ENCODE measurements around the gene ATP5F1D. TPM values are rescaled to one million over a fixed set of nuclear protein-coding genes. Genes with fewer than 3 reads are reported as not detected.

ATP5F1D gene
- total and polyA plus RNA-seq, 2 of the 13 experiments (the other 11 are each of a cell fraction or from before 2014, with no cell fraction given), result 39.4 to 78.7 TPM

DNA sequence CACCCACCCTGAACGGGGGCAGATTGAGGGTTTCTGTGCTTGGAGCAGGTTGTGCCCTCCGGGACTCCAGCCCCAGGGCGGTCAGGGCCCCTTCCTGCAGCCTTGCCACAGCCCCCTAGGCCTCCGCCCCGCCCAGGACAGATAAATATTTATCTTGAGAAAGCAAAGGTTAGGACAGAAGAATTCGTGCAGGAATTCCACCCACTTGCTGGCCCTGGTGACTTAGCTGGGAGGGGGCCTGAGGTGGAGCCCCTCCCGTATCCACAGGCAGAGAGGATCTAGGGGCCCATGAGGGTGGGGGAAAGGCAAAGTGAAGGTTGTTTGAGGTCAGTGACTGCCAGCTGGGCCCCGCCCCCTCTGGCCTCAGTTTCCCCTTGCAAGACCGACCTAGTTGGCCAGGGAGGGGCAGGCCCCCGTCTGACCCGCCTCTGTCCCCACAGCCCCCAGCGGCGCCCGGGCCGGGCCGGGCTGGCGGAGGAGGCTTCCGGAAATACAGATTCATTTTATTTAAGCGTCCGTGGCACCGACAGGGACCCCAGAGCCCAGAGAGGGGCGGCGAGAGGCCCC lies 12.0 kb downstream of the ATP5F1D start:
- Histone ChIP-seq H3K9me3 (ENCODE audit: low read length) (no peaks in the 10 kb centered on the region), H3K36me3 (replicated peaks in 1 of 2; ENCODE audit: control insufficient read depth in 1 of 2, insufficient read depth in 2 of 2, low read length in 2 of 2) (peaks cover 20 to 48% of the 10 kb centered on the region in 2 experiments), H3K79me2 (ENCODE audit: insufficient read depth, low read length) (peaks cover 35% of the 10 kb centered on the region), H3K27ac (ENCODE audit: extremely low read length, insufficient read depth, low read length) (peak overlapping the region; percentile 94), H4K20me1 (ENCODE audit: insufficient read depth, low read length) (peaks cover 60% of the 10 kb centered on the region; the same call in 1 of the 2 replicates), H3K27me3 (ENCODE audit: control insufficient read depth in 1 of 2, insufficient read depth in 2 of 2, low read length in 2 of 2) (no peaks in the 10 kb centered on the region; a peak in 1 of 5 replicates), H2AFZ (ENCODE audit: low read length) (no peak overlapping the region), H3K4me1 (ENCODE audit: insufficient read depth, low read length) (peaks cover 53% of the 10 kb centered on the region), H3K4me3 (replicated peaks in 1 of 3; ENCODE audit: insufficient read depth in 1 of 3, low read depth in 2 of 3, low read length in 3 of 3) (peak overlapping the region; percentile 86 to 90 (median 88); a peak in 3 of 6 replicates), H3K4me2 (ENCODE audit: low read depth, low read length) (peak overlapping the region; percentile 87), H3K9ac (ENCODE audit: insufficient read depth, low read depth, low read length) (peak overlapping the region; percentile 92)
- BruUV-seq (replicated peaks), result no TSS peak
- DNase-seq (ENCODE audit: low spot score) (peak; percentile 85), FAIRE-seq (peak; percentile 77), ATAC-seq (peak; percentile 34)
- POLR2A ChIA-PET, result interaction anchor here (0.9 to 13.7 kb wide), 10 partner anchors 9 to 155 kb away, joined by 3 to 668 read pairs (median 6); partner anchors contain the start of genes ATP5F1D, CIRBP, EFNA2 and FAM174C
- CTCF ChIA-PET (ENCODE audit: low intra/inter-chr PET ratio, low total read pairs), result no interaction called here
- WGBS (ENCODE audit: low lambda C conversion rate), result 40% methylated on average over 15 of the region's 23 CpGs
- intact Hi-C loops (cut with micrococcal nuclease; ENCODE audit: unreplicated experiment), result no loop called here
- in situ Hi-C loops (cut with HindIII; ENCODE audit: extremely low pct_ligation_motif_present, low pct_unique_long_range_greater_than_20kb), result no loop called here
- TF ChIP-seq CBX2 (IDR thresholded peaks at IDR 0.05; ENCODE audit: low read depth, low read length), result no peak
- no peak for TF ChIP-seq CBX2 (CRISPR knock-in tag; IDR thresholded peaks at IDR 0.05; ENCODE audit: low read depth)
- TF ChIP-seq, protein P1, sequence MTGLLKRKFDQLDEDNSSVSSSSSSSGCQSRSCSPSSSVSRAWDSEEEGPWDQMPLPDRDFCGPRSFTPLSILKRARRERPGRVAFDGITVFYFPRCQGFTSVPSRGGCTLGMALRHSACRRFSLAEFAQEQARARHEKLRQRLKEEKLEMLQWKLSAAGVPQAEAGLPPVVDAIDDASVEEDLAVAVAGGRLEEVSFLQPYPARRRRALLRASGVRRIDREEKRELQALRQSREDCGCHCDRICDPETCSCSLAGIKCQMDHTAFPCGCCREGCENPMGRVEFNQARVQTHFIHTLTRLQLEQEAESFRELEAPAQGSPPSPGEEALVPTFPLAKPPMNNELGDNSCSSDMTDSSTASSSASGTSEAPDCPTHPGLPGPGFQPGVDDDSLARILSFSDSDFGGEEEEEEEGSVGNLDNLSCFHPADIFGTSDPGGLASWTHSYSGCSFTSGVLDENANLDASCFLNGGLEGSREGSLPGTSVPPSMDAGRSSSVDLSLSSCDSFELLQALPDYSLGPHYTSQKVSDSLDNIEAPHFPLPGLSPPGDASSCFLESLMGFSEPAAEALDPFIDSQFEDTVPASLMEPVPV (CRISPR knock-in tag; IDR thresholded peaks at IDR 0.05), result peak; percentile 72; the same call in 1 of the 2 replicates
- TF ChIP-seq RBM39 (IDR thresholded peaks at IDR 0.05; ENCODE audit: low read depth, low read length, poor library complexity, severe bottlenecking), result peak; percentile 31
- TF ChIP-seq, protein P2, sequence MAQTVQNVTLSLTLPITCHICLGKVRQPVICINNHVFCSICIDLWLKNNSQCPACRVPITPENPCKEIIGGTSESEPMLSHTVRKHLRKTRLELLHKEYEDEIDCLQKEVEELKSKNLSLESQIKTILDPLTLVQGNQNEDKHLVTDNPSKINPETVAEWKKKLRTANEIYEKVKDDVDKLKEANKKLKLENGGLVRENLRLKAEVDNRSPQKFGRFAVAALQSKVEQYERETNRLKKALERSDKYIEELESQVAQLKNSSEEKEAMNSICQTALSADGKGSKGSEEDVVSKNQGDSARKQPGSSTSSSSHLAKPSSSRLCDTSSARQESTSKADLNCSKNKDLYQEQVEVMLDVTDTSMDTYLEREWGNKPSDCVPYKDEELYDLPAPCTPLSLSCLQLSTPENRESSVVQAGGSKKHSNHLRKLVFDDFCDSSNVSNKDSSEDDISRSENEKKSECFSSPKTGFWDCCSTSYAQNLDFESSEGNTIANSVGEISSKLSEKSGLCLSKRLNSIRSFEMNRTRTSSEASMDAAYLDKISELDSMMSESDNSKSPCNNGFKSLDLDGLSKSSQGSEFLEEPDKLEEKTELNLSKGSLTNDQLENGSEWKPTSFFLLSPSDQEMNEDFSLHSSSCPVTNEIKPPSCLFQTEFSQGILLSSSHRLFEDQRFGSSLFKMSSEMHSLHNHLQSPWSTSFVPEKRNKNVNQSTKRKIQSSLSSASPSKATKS (CRISPR knock-in tag; IDR thresholded peaks at IDR 0.05), result no peak
- TF ChIP-seq SKI (IDR thresholded peaks at IDR 0.05; ENCODE audit: partially characterized antibody), result peak; percentile 49
- TF ChIP-seq, protein P3, sequence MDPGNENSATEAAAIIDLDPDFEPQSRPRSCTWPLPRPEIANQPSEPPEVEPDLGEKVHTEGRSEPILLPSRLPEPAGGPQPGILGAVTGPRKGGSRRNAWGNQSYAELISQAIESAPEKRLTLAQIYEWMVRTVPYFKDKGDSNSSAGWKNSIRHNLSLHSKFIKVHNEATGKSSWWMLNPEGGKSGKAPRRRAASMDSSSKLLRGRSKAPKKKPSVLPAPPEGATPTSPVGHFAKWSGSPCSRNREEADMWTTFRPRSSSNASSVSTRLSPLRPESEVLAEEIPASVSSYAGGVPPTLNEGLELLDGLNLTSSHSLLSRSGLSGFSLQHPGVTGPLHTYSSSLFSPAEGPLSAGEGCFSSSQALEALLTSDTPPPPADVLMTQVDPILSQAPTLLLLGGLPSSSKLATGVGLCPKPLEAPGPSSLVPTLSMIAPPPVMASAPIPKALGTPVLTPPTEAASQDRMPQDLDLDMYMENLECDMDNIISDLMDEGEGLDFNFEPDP (CRISPR knock-in tag; conservative IDR thresholded peaks at IDR 0.05), result 0 out of 2 replicates have a peak, but pooled peaks have one; percentile 80
- TF ChIP-seq, protein P4, sequence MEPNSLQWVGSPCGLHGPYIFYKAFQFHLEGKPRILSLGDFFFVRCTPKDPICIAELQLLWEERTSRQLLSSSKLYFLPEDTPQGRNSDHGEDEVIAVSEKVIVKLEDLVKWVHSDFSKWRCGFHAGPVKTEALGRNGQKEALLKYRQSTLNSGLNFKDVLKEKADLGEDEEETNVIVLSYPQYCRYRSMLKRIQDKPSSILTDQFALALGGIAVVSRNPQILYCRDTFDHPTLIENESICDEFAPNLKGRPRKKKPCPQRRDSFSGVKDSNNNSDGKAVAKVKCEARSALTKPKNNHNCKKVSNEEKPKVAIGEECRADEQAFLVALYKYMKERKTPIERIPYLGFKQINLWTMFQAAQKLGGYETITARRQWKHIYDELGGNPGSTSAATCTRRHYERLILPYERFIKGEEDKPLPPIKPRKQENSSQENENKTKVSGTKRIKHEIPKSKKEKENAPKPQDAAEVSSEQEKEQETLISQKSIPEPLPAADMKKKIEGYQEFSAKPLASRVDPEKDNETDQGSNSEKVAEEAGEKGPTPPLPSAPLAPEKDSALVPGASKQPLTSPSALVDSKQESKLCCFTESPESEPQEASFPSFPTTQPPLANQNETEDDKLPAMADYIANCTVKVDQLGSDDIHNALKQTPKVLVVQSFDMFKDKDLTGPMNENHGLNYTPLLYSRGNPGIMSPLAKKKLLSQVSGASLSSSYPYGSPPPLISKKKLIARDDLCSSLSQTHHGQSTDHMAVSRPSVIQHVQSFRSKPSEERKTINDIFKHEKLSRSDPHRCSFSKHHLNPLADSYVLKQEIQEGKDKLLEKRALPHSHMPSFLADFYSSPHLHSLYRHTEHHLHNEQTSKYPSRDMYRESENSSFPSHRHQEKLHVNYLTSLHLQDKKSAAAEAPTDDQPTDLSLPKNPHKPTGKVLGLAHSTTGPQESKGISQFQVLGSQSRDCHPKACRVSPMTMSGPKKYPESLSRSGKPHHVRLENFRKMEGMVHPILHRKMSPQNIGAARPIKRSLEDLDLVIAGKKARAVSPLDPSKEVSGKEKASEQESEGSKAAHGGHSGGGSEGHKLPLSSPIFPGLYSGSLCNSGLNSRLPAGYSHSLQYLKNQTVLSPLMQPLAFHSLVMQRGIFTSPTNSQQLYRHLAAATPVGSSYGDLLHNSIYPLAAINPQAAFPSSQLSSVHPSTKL (CRISPR knock-in tag; IDR thresholded peaks at IDR 0.05), result peak; percentile 77
- TF ChIP-seq GATA4 (IDR thresholded peaks at IDR 0.05; ENCODE audit: borderline replicate concordance, low read depth), result peak; percentile 18; the same call in 1 of the 2 replicates
- TF ChIP-seq LCORL (IDR thresholded peaks at IDR 0.05), result no peak
- peak; percentile 68 for TF ChIP-seq LCORL (CRISPR knock-in tag; IDR thresholded peaks at IDR 0.05)
- peak; percentile 26; the same call in 1 of the 2 replicates for TF ChIP-seq FOXK1 (CRISPR knock-in tag; IDR thresholded peaks at IDR 0.05; ENCODE audit: borderline replicate concordance, low read depth)
- peak; percentile 41; the same call in 1 of the 2 replicates for TF ChIP-seq PPARG (CRISPR knock-in tag; conservative IDR thresholded peaks at IDR 0.05)
- peak; percentile 90 for TF ChIP-seq RARA (CRISPR knock-in tag; IDR thresholded peaks at IDR 0.05)
- no peak for TF ChIP-seq ZNF17 (CRISPR knock-in tag; IDR thresholded peaks at IDR 0.05)

Data from HepG2 (cell line).